HG02981 (cell line): ENCODE results near the gene RAD9A.

Experiments used
- ATAC-seq: cut with Tn5 transposase; IDR thresholded peaks from one replicate; pipeline ENCODE4 v1.9.1; 2021; ENCODE audit warnings: mild to moderate bottlenecking, moderate library complexity; ENCODE audit not compliant: unreplicated experiment

Gene RAD9A

GRCh38 chr11:67356864-67357561 is 34.8 kb upstream of the RAD9A start:
- no peak for ATAC-seq

- ATAC-seq, result no peak
Observed at GRCh38 chr11:67357831-67358670, 33.7 kb upstream of the RAD9A start.

GRCh38 chr11:67364169-67364568 is 27.6 kb upstream of the RAD9A start:
- no peak for ATAC-seq

GRCh38 chr11:67364783-67365722 is 26.7 kb upstream of the RAD9A start:
- ATAC-seq, result no peak

- ATAC-seq, result no peak
Observed at GRCh38 chr11:67365736-67366444, 25.9 kb upstream of the RAD9A start.

- ATAC-seq, result no peak
Observed at GRCh38 chr11:67366546-67366945, 25.2 kb upstream of the RAD9A start.

- ATAC-seq, result no peak
Observed at GRCh38 chr11:67366961-67367760, 24.6 kb upstream of the RAD9A start.

GRCh38 chr11:67367761-67368227 is 24.0 kb upstream of the RAD9A start:
- no peak for ATAC-seq

- no peak for ATAC-seq
Observed at GRCh38 chr11:67368621-67369020, 23.2 kb upstream of the RAD9A start.

- ATAC-seq, result no peak
Observed at GRCh38 chr11:67369275-67369674, 22.5 kb upstream of the RAD9A start.

GRCh38 chr11:67369801-67370284 is 21.9 kb upstream of the RAD9A start:
- no peak for ATAC-seq

GRCh38 chr11:67370351-67371076 is 21.3 kb upstream of the RAD9A start:
- ATAC-seq, result no peak

- ATAC-seq, result no peak
Observed at GRCh38 chr11:67371189-67371910, 20.4 kb upstream of the RAD9A start.

GRCh38 chr11:67371911-67372320 is 19.9 kb upstream of the RAD9A start:
- ATAC-seq, result no peak

GRCh38 chr11:67372321-67372992 is 19.3 kb upstream of the RAD9A start:
- ATAC-seq, result no peak

GRCh38 chr11:67372993-67373647 is 18.7 kb upstream of the RAD9A start, which contains the start of gene CLCF1:
TSS of gene CLCF1 (minus strand) at chr11:67373598. CDS start at chr11:67373539, 59 bp downstream.
- ATAC-seq, result no peak
